ENCODE data around the gene ABHD17C. TPM values are rescaled to one million over a fixed set of nuclear protein-coding genes. Genes with fewer than 3 reads are reported as not detected.

Gene ABHD17C
- total RNA-seq, 2 donors from 2014 or later = 20.9 to 21.5 TPM

- H3K27ac ChIP-seq (ENCODE audit: low read depth, low read length) = no peak overlapping the region
- Mint-ChIP-seq H3K36me3 (ENCODE audit: low read depth) (peaks cover 23% of the 10 kb centered on the region), H3K9me3 (no peaks in the 10 kb centered on the region), H3K27me3 (ENCODE audit: insufficient read depth) (no peaks in the 10 kb centered on the region), H3K4me1 (peaks cover 8% of the 10 kb centered on the region), H3K4me3 (no peak overlapping the region), H3K27ac (no peak overlapping the region)
- H3K27me3 ChIP-seq (ENCODE audit: control insufficient read depth, insufficient read depth, low read length, poor library complexity, severe bottlenecking) = no peaks in the 10 kb centered on the region
- peak; percentile 60 for DNase-seq
- H3K9me3 ChIP-seq (ENCODE audit: control insufficient read depth, low read length) = no peaks in the 10 kb centered on the region
- peaks cover 12% of the 10 kb centered on the region for H3K36me3 ChIP-seq (ENCODE audit: control insufficient read depth, insufficient read depth, low read length)
- H3K9ac ChIP-seq (ENCODE audit: extremely low read depth, low read length, poor library complexity, severe bottlenecking) = no peak overlapping the region
- no peak overlapping the region for H3K4me3 ChIP-seq (ENCODE audit: low read length)
- peak; percentile 58 for TF ChIP-seq CTCF (conservative IDR thresholded peaks at IDR 0.05)
- no peaks in the 10 kb centered on the region for H3K4me1 ChIP-seq (ENCODE audit: control insufficient read depth, insufficient read depth, low read length)
- WGBS, 2 experiments (ENCODE audit: insufficient coverage in 1 of 2, insufficient read length in 1 of 2) = 59 to 77% methylated on average over 11 to 16 of the region's 16 CpGs
Measured at GRCh38 chr15:80747317-80748053, 52.4 kb downstream of the ABHD17C start.

- Histone ChIP-seq H3K9ac (ENCODE audit: extremely low read depth, low read length, poor library complexity, severe bottlenecking) (no peak overlapping the region), H3K27me3 (ENCODE audit: control insufficient read depth, insufficient read depth, low read length, poor library complexity, severe bottlenecking) (no peaks in the 10 kb centered on the region), H3K36me3 (ENCODE audit: control insufficient read depth, insufficient read depth, low read length) (peaks cover 21% of the 10 kb centered on the region), H3K4me1 (ENCODE audit: control insufficient read depth, insufficient read depth, low read length) (no peaks in the 10 kb centered on the region), H3K9me3 (ENCODE audit: control insufficient read depth, low read length) (no peaks in the 10 kb centered on the region), H3K4me3 (ENCODE audit: low read length) (no peak overlapping the region), H3K27ac (ENCODE audit: low read depth, low read length) (peak overlapping the region; percentile 88)
- H3K9me3 Mint-ChIP-seq = no peaks in the 10 kb centered on the region
- 93 to 100% methylated on average over 2 to 6 of the region's 6 CpGs for WGBS, 2 experiments (ENCODE audit: insufficient coverage in 1 of 2, insufficient read length in 1 of 2)
- DNase-seq = no peak
- no peak overlapping the region for H3K27ac Mint-ChIP-seq
- peaks cover 23% of the 10 kb centered on the region for H3K36me3 Mint-ChIP-seq (ENCODE audit: low read depth)
- H3K27me3 Mint-ChIP-seq (ENCODE audit: insufficient read depth) = no peaks in the 10 kb centered on the region
- peaks cover 18% of the 10 kb centered on the region for H3K4me1 Mint-ChIP-seq
- TF ChIP-seq CTCF (conservative IDR thresholded peaks at IDR 0.05) = no peak
- H3K4me3 Mint-ChIP-seq = no peak overlapping the region
Measured at GRCh38 chr15:80749589-80749988, 54.5 kb downstream of the ABHD17C start.

GRCh38 chr15:80750575-80750974 is 55.5 kb downstream of the ABHD17C start:
- Mint-ChIP-seq H3K27ac (no peak overlapping the region), H3K27me3 (ENCODE audit: insufficient read depth) (no peaks in the 10 kb centered on the region), H3K4me3 (no peak overlapping the region), H3K36me3 (ENCODE audit: low read depth) (peaks cover 23% of the 10 kb centered on the region), H3K4me1 (peaks cover 17% of the 10 kb centered on the region), H3K9me3 (no peaks in the 10 kb centered on the region)
- no peaks in the 10 kb centered on the region for H3K9me3 ChIP-seq (ENCODE audit: control insufficient read depth, low read length)
- H3K4me1 ChIP-seq (ENCODE audit: control insufficient read depth, insufficient read depth, low read length) = no peaks in the 10 kb centered on the region
- DNase-seq = no peak
- peaks cover 23% of the 10 kb centered on the region for H3K36me3 ChIP-seq (ENCODE audit: control insufficient read depth, insufficient read depth, low read length)
- no peak overlapping the region for H3K4me3 ChIP-seq (ENCODE audit: low read length)
- H3K27me3 ChIP-seq (ENCODE audit: control insufficient read depth, insufficient read depth, low read length, poor library complexity, severe bottlenecking) = no peaks in the 10 kb centered on the region
- H3K9ac ChIP-seq (ENCODE audit: extremely low read depth, low read length, poor library complexity, severe bottlenecking) = no peak overlapping the region
- 74 to 95% methylated on average over 3 to 4 of the region's 4 CpGs for WGBS, 2 experiments (ENCODE audit: insufficient coverage in 1 of 2, insufficient read length in 1 of 2)
- peak overlapping the region; percentile 88 for H3K27ac ChIP-seq (ENCODE audit: low read depth, low read length)
- no peak for TF ChIP-seq CTCF (conservative IDR thresholded peaks at IDR 0.05)
